Measurements from ENCODE around the gene SEC24D. TPM values are rescaled to one million over a fixed set of nuclear protein-coding genes. Genes with fewer than 3 reads are reported as not detected.

The SEC24D gene
- total and polyA plus RNA-seq, 9 of the 15 experiments (the other 6 are each of a cell fraction or from before 2014, with no cell fraction given) = 7.1 to 22.5 (median 11.3) TPM

DNA sequence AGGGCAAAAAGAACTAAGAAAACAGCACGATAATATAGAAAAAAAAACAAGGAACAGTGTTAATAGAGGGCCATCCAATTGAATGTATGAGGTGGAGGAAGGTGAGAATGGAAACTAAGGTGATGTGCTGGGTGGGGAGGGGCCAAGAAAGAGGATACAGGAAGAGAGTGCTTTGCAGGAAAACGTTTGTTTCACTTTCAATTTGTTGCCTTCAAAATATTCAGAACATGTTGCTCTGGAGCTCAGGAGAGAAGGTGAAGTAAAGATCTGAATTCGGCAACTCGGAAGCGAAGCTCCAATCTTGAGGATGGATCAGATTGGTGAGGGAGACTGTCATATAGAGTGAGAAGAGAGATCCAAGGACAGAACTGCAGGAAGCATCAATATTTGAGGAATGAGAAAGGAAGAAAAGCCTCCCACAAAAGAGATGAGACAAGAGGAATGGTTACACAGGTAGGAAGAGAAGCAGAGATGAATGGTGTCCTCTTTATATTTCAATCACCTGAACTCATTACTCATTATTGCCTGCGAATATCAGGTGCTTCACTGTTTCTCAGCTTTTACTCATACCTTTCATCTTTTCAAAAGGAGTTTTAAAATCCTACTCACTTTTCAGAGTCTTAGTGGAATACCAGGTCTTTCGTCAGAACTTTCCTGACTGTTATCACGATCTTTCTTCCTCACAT lies 14.7 kb upstream of the SEC24D start:
- in situ Hi-C loops (cut with MboI) = no loop called here
- Histone ChIP-seq H3K9ac (ENCODE audit: insufficient read depth in 1 of 2, low read depth in 2 of 2, low read length in 2 of 2) (no peak overlapping the region), H3K9me3 (replicated peaks; ENCODE audit: control insufficient read depth, insufficient read depth, low read depth, low read length) (no peaks in the 10 kb centered on the region), H3K4me3 (no peak overlapping the region), H2AFZ (ENCODE audit: low read depth, low read length) (peak overlapping the region; percentile 55), H4K20me1 (replicated peaks; ENCODE audit: control insufficient read depth, insufficient read depth, low read length) (no peaks in the 10 kb centered on the region), H3K4me1 (replicated peaks in 1 of 2; ENCODE audit: control insufficient read depth in 2 of 2, insufficient read depth in 2 of 2, low read length in 2 of 2) (no peaks in the 10 kb centered on the region; a peak in 1 of 5 replicates), H3K27me3 (ENCODE audit: control insufficient read depth in 2 of 2, insufficient read depth in 2 of 2, low read length in 2 of 2) (peaks cover 0 to 4% of the 10 kb centered on the region in 2 experiments; a peak in 2 of 5 replicates), H3K79me2 (ENCODE audit: control insufficient read depth, insufficient read depth, low read length) (no peaks in the 10 kb centered on the region), H3K27ac (ENCODE audit: extremely low read depth, low read depth, low read length) (no peak overlapping the region), H3K9me1 (ENCODE audit: control insufficient read depth, insufficient read depth, low read length) (no peaks in the 10 kb centered on the region), H3K36me3 (ENCODE audit: control insufficient read depth, insufficient read depth, low read length) (no peaks in the 10 kb centered on the region), H3K4me2 (ENCODE audit: insufficient read depth, low read length) (no peak overlapping the region; the same call in 1 of the 2 replicates)
- CTCF ChIA-PET (ENCODE audit: low intra/inter-chr PET ratio) = no interaction called here
- BruUV-seq (replicated peaks) = no TSS peak
- WGBS (ENCODE audit: insufficient coverage, low coverage, missing lambda C conversion rate) = under 1% methylated on average over 8 of the region's 8 CpGs
- TF ChIP-seq ELF1 (tag; IDR thresholded peaks at IDR 0.05) (0 out of 2 replicates have a peak, but pooled peaks have one; percentile 56), KDM1A (IDR thresholded peaks at IDR 0.05) (no peak), MYNN (IDR thresholded peaks at IDR 0.05) (no peak), MYNN (CRISPR knock-in tag; IDR thresholded peaks at IDR 0.05) (no peak), ARNT (IDR thresholded peaks at IDR 0.05) (no peak), CTBP1 (IDR thresholded peaks at IDR 0.05; ENCODE audit: borderline replicate concordance) (peak; percentile 15; the same call in 1 of the 2 replicates)
- ATAC-seq (no peak), DNase-seq (ENCODE audit: extremely low read depth in 1 of 4, low spot score in 3 of 4) (no peak), FAIRE-seq (no peak)
- intact Hi-C loops (cut with micrococcal nuclease) = no loop called here
- POLR2A ChIA-PET = no interaction called here
